GM23338 (cell line): ENCODE results near the gene AOPEP.

Experiments used
- ETS1 ChIP-seq: IDR thresholded peaks from 2 replicates; pipeline ENCODE4 v1.6.1; 2016; ENCODE audit warnings: antibody characterized with exemption
- EZH2 ChIP-seq: fragments of 200-600 bp; sonication (generic); IDR thresholded peaks from one replicate; pipeline ENCODE4 v1.8.0; 2017; ENCODE audit warnings: antibody characterized with exemption, mild to moderate bottlenecking, low read depth; ENCODE audit not compliant: unreplicated experiment
- EZH2phosphoT487 ChIP-seq: fragments of 200-600 bp; sonication (generic); IDR thresholded peaks from one replicate; pipeline ENCODE4 v1.8.1; 2018; ENCODE audit warnings: antibody characterized with exemption; ENCODE audit not compliant: unreplicated experiment
- JUNB ChIP-seq: IDR thresholded peaks from one replicate; pipeline ENCODE4 v1.6.1; 2016; ENCODE audit warnings: antibody characterized with exemption; ENCODE audit not compliant: unreplicated experiment
- NANOG ChIP-seq: IDR thresholded peaks from 2 replicates; pipeline ENCODE4 v1.6.1; 2016; ENCODE audit warnings: antibody characterized with exemption, borderline replicate concordance
- POLR2AphosphoS5 ChIP-seq: IDR thresholded peaks from 2 replicates; pipeline ENCODE4 v1.6.1; 2016; ENCODE audit warnings: antibody characterized with exemption, low read depth
- REST ChIP-seq: IDR thresholded peaks from one replicate; pipeline ENCODE4 v1.6.1; 2018; ENCODE audit warnings: antibody characterized with exemption; ENCODE audit not compliant: unreplicated experiment
- ZNF114 ChIP-seq: fragments of 250-450 bp; sonication (Bioruptor Pico); IDR thresholded peaks from 2 replicates; pipeline ENCODE4 v1.5.0; 2020; ENCODE audit warnings: mild to moderate bottlenecking, moderate library complexity
- ZNF331 ChIP-seq: fragments of 250-450 bp; sonication (Bioruptor Pico); IDR thresholded peaks from 2 replicates; pipeline ENCODE4 v1.5.0; 2020; ENCODE audit warnings: low read depth, mild to moderate bottlenecking, moderate library complexity
- TF ChIP-seq, protein P1 (sequence below), 2 experiments: fragments of 200-600 bp in 1 of 2; sonication (generic) in 1 of 2; conservative IDR thresholded peaks; 2 replicates each; pipeline versions ENCODE4 v1.5.1 to v1.6.1; 2016 to 2017; ENCODE audit warnings: antibody characterized with exemption in 2 of 2, low read depth in 2 of 2, mild to moderate bottlenecking in 2 of 2, moderate library complexity in 1 of 2

GRCh38 chr9:94699715-94700373, 26.7 kb upstream of the AOPEP start:
- TF ChIP-seq EZH2 = no peak
- no peak for TF ChIP-seq ETS1
- TF ChIP-seq POLR2AphosphoS5 = no peak
- TF ChIP-seq, protein P1, sequence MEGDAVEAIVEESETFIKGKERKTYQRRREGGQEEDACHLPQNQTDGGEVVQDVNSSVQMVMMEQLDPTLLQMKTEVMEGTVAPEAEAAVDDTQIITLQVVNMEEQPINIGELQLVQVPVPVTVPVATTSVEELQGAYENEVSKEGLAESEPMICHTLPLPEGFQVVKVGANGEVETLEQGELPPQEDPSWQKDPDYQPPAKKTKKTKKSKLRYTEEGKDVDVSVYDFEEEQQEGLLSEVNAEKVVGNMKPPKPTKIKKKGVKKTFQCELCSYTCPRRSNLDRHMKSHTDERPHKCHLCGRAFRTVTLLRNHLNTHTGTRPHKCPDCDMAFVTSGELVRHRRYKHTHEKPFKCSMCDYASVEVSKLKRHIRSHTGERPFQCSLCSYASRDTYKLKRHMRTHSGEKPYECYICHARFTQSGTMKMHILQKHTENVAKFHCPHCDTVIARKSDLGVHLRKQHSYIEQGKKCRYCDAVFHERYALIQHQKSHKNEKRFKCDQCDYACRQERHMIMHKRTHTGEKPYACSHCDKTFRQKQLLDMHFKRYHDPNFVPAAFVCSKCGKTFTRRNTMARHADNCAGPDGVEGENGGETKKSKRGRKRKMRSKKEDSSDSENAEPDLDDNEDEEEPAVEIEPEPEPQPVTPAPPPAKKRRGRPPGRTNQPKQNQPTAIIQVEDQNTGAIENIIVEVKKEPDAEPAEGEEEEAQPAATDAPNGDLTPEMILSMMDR (conservative IDR thresholded peaks at IDR 0.05; ENCODE audit: low read depth in 2 of 2) = no peak
- TF ChIP-seq ZNF331 (CRISPR knock-in tag) = no peak
- TF ChIP-seq REST = no peak
- no peak for TF ChIP-seq EZH2phosphoT487
- TF ChIP-seq NANOG = no peak
- no peak for TF ChIP-seq JUNB
- TF ChIP-seq ZNF114 (CRISPR knock-in tag) = no peak
